Natural killer cell (primary cell): ENCODE results near the gene ZNF574. TPM values are rescaled to one million over a fixed set of nuclear protein-coding genes. Genes with fewer than 3 reads are reported as not detected.

Experiments
- ATAC-seq, 3 donors: fragments of 150-1000 bp in 2 of 3; fragments of 200-7000 bp in 1 of 3; cut with Tn5 transposase; 1 replicate in 1 of 3; 2 replicates in 2 of 3; pipeline ENCODE4 v1.10.0; 2021; ENCODE audit warnings: mild to moderate bottlenecking in 2 of 3, moderate library complexity in 2 of 3
- DNase-seq, 2 donors: peaks; one replicate each; pipeline versions ENCODE4 v3.0.0 to v3.0.0-alpha.2; 2013 to 2021; ENCODE audit warnings: mixed read lengths in 1 of 2
- H3K27ac ChIP-seq: one replicate; pipeline ENCODE4 v1.5.1; 2013; ENCODE audit warnings: mild to moderate bottlenecking, low read length
- H3K27me3 ChIP-seq: one replicate; pipeline ENCODE4 v1.6.1; 2013; ENCODE audit warnings: low read length; ENCODE audit not compliant: control insufficient read depth, insufficient read depth
- H3K36me3 ChIP-seq: one replicate; pipeline ENCODE4 v1.6.1; 2013; ENCODE audit warnings: low read length; ENCODE audit not compliant: control insufficient read depth, insufficient read depth
- H3K4me1 ChIP-seq: one replicate; pipeline ENCODE4 v1.6.1; 2013; ENCODE audit warnings: low read length; ENCODE audit not compliant: control insufficient read depth, insufficient read depth
- H3K4me3 ChIP-seq: one replicate; pipeline ENCODE4 v1.5.1; 2013; ENCODE audit warnings: low read length
- H3K9me3 ChIP-seq: one replicate; pipeline ENCODE4 v1.6.1; 2013; ENCODE audit warnings: low read length; ENCODE audit not compliant: control insufficient read depth, insufficient read depth
- H3K27ac Mint-ChIP-seq, 2 donors: one replicate each; pipeline ENCODE4 v1.8.0; 2022; ENCODE audit warnings: mild to moderate bottlenecking in 2 of 2, mixed read lengths in 2 of 2, moderate library complexity in 1 of 2
- H3K27me3 Mint-ChIP-seq, 2 donors: one replicate each; pipeline ENCODE4 v1.8.0; 2022; ENCODE audit warnings: low read depth in 2 of 2, mixed read lengths in 2 of 2
- H3K36me3 Mint-ChIP-seq: one replicate; pipeline ENCODE4 v1.8.0; 2022; ENCODE audit warnings: mixed read lengths
- H3K4me1 Mint-ChIP-seq, 2 donors: one replicate each; pipeline ENCODE4 v1.8.0; 2022; ENCODE audit warnings: mixed read lengths in 2 of 2
- H3K4me3 Mint-ChIP-seq: one replicate; pipeline ENCODE4 v1.8.0; 2022; ENCODE audit warnings: mild to moderate bottlenecking, moderate library complexity, mixed read lengths
- H3K9me3 Mint-ChIP-seq, 2 donors: one replicate each; pipeline ENCODE4 v1.8.0; 2022; ENCODE audit warnings: mixed read lengths in 2 of 2
- CTCF ChIP-seq: fragments of 200-600 bp; IDR thresholded peaks from one replicate; pipeline ENCODE4 v1.8.0; 2022; ENCODE audit warnings: antibody characterized with exemption
- WGBS: methylation state at CpG from one replicate; pipeline ENCODE4 v1.1.7; 2013; ENCODE audit warnings: missing lambda C conversion rate; ENCODE audit not compliant: insufficient coverage; 5-methylcytosine and 5-hydroxymethylcytosine counted together
- intact Hi-C: fragments of 100-400 bp; cut with micrococcal nuclease; formaldehyde crosslinking; loops from one replicate; pipeline ENCODE4 v1.14.2; 2022
- total RNA-seq, 4 donors: library from RNA; stranded (reverse); fragments of 120-200 nt in 1 of 4; gene quantifications; one replicate each; pipeline versions ENCODE4 v1.2.3 to v1.2.4, GENCODE V29; 2013 to 2022

Gene ZNF574
- total RNA-seq, 3 donors from 2014 or later (not counting 1 experiment from before 2014, with no cell fraction given), result 21.6 to 23.7 (median 23.1) TPM

GRCh38 chr19:42116308-42117075 is 40.5 kb downstream of the ZNF574 start:
- H3K36me3 ChIP-seq, result peaks cover 44% of the 10 kb centered on the region
- no peak for DNase-seq
- H3K4me1 Mint-ChIP-seq, result peaks cover 0 to 11% of the 10 kb centered on the region in 2 donors
- H3K27ac Mint-ChIP-seq, result no peak overlapping the region
- intact Hi-C loops, result no loop called here
- H3K27me3 ChIP-seq, result no peaks in the 10 kb centered on the region
- no peak overlapping the region for H3K4me3 Mint-ChIP-seq
- H3K9me3 ChIP-seq, result no peaks in the 10 kb centered on the region
- peak overlapping the region; percentile 33 for H3K27ac ChIP-seq
- no peaks in the 10 kb centered on the region for H3K27me3 Mint-ChIP-seq
- peaks cover 10% of the 10 kb centered on the region for H3K36me3 Mint-ChIP-seq
- no peak overlapping the region for H3K4me3 ChIP-seq
- WGBS, result 95% methylated on average over 19 of the region's 20 CpGs
- H3K9me3 Mint-ChIP-seq, result no peaks in the 10 kb centered on the region
- no peak for TF ChIP-seq CTCF
- no peak for ATAC-seq
- peaks cover 23% of the 10 kb centered on the region for H3K4me1 ChIP-seq

- ATAC-seq (no peak), DNase-seq (no peak)
- intact Hi-C loops, result no loop called here
- 90% methylated on average over 6 of the region's 6 CpGs for WGBS
- no peak overlapping the region for H3K4me3 ChIP-seq
- H3K27ac ChIP-seq, result no peak overlapping the region
- H3K4me1 ChIP-seq, result peaks cover 29% of the 10 kb centered on the region
- Mint-ChIP-seq H3K36me3 (peaks cover 10% of the 10 kb centered on the region), H3K27me3 (no peaks in the 10 kb centered on the region), H3K27ac (no peak overlapping the region), H3K4me1 (peaks cover 0 to 17% of the 10 kb centered on the region in 2 donors), H3K9me3 (no peaks in the 10 kb centered on the region), H3K4me3 (no peak overlapping the region)
- H3K9me3 ChIP-seq, result no peaks in the 10 kb centered on the region
- TF ChIP-seq CTCF, result no peak
- no peaks in the 10 kb centered on the region for H3K27me3 ChIP-seq
- H3K36me3 ChIP-seq, result peaks cover 44% of the 10 kb centered on the region
These were observed 41.1 kb downstream of the ZNF574 start for GRCh38 chr19:42117076-42117475.

GRCh38 chr19:42120276-42120980 is 44.5 kb downstream of the ZNF574 start:
- H3K4me3 ChIP-seq, result no peak overlapping the region
- peak overlapping the region; percentile 65 to 92 for H3K27ac Mint-ChIP-seq
- H3K4me3 Mint-ChIP-seq, result peak overlapping the region; percentile 6
- ATAC-seq (no peak), DNase-seq (no peak)
- H3K4me1 Mint-ChIP-seq, result peaks cover 12 to 30% of the 10 kb centered on the region in 2 donors
- H3K36me3 ChIP-seq, result peaks cover 25% of the 10 kb centered on the region
- no peaks in the 10 kb centered on the region for H3K9me3 ChIP-seq
- H3K36me3 Mint-ChIP-seq, result peaks cover 7% of the 10 kb centered on the region
- no peaks in the 10 kb centered on the region for H3K27me3 Mint-ChIP-seq
- H3K27me3 ChIP-seq, result no peaks in the 10 kb centered on the region
- 90% methylated on average over 9 of the region's 10 CpGs for WGBS
- no peaks in the 10 kb centered on the region for H3K9me3 Mint-ChIP-seq
- H3K4me1 ChIP-seq, result peaks cover 44% of the 10 kb centered on the region
- TF ChIP-seq CTCF, result no peak
- no peak overlapping the region for H3K27ac ChIP-seq
- intact Hi-C loops, result no loop called here
